Neural cell (in vitro differentiated cells): ENCODE data around the gene SFRP4.

Experiments
- EZH2 ChIP-seq: fragments of 200-600, 300-800 bp; shearing (Covaris generic), sonication (generic); IDR thresholded peaks from 2 replicates; pipeline ENCODE4 v1.6.1; 2014; ENCODE audit warnings: antibody characterized with exemption, low read length, borderline replicate concordance, mild to moderate bottlenecking; ENCODE audit not compliant: insufficient read depth, poor library complexity, severe bottlenecking
- MXI1 ChIP-seq: fragments of 450-650 bp; conservative IDR thresholded peaks from 2 replicates; pipeline ENCODE4 v1.6.1; 2014; ENCODE audit warnings: antibody characterized with exemption, mild to moderate bottlenecking; ENCODE audit not compliant: poor library complexity, severe bottlenecking
- POLR2AphosphoS5 ChIP-seq: IDR thresholded peaks from 2 replicates; pipeline ENCODE4 v1.6.1; 2012
- SMC3 ChIP-seq: fragments of 450-650 bp; conservative IDR thresholded peaks from 2 replicates; pipeline ENCODE4 v1.6.1; 2014; ENCODE audit warnings: antibody characterized with exemption, mild to moderate bottlenecking, moderate library complexity; ENCODE audit not compliant: poor library complexity
- TAF1 ChIP-seq: IDR thresholded peaks from 2 replicates; pipeline ENCODE4 v1.6.1; 2012; ENCODE audit warnings: low read depth
- TF ChIP-seq, protein P1 (sequence below): fragments of 450-650 bp; IDR thresholded peaks from 2 replicates; pipeline ENCODE4 v1.5.1; 2014; ENCODE audit warnings: antibody characterized with exemption, mild to moderate bottlenecking, moderate library complexity; ENCODE audit not compliant: poor library complexity, severe bottlenecking

DNA sequence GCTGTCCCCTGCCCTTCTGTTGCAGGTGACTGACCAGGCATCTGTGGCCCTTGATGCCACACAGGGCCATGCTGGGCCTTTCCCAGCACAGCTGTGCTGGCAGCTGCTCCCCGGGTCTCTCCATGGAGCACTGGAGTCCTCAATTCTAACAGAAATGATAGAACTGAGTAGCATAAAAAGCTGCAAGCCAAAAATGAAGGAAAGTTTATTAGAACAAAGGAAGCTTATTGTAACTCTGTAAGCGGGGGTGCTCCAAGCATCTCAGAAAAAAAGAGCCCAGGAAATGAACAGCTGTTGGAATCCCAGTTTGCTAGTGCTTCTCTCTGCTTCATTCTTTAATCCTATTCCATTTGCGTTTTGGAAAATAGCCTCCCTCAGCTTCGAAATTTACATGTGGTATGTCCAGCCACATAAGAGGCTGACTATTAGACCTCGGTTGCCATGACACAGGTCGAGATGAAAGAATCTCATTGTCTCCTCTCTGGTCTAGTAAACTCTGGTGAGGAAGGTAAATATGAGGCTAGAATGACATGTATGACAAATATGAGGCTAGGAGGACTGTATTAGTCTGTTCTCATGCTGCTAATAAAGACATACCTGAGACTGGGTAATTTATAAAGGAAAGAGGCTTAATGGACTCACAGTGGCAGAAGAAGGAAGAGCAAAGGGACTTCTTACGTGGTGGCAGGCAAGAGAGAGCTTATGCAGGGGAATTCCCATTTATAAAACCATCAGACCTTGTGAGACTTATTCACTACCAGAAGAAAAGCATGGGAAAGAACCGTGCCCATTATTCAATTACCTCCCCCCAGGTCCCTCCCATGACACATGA lies 27.5 kb upstream of the SFRP4 start:
- TF ChIP-seq SMC3, result no peak
- TF ChIP-seq, protein P1, sequence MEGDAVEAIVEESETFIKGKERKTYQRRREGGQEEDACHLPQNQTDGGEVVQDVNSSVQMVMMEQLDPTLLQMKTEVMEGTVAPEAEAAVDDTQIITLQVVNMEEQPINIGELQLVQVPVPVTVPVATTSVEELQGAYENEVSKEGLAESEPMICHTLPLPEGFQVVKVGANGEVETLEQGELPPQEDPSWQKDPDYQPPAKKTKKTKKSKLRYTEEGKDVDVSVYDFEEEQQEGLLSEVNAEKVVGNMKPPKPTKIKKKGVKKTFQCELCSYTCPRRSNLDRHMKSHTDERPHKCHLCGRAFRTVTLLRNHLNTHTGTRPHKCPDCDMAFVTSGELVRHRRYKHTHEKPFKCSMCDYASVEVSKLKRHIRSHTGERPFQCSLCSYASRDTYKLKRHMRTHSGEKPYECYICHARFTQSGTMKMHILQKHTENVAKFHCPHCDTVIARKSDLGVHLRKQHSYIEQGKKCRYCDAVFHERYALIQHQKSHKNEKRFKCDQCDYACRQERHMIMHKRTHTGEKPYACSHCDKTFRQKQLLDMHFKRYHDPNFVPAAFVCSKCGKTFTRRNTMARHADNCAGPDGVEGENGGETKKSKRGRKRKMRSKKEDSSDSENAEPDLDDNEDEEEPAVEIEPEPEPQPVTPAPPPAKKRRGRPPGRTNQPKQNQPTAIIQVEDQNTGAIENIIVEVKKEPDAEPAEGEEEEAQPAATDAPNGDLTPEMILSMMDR, result no peak
- TF ChIP-seq EZH2, result no peak
- TF ChIP-seq POLR2AphosphoS5, result no peak
- no peak for TF ChIP-seq MXI1
- TF ChIP-seq TAF1, result no peak
